ENCODE measurements around the gene SERF2. TPM values are rescaled to one million over a fixed set of nuclear protein-coding genes. Genes with fewer than 3 reads are reported as not detected.
"Not testable (repeated sequence)": the region's sequence is repeated elsewhere in the genome, so short reads cannot be mapped to it uniquely, and the experiment has no call there.

The SERF2 gene
- total and polyA plus RNA-seq, 4 donors, result 195 to 1,329 (median 838) TPM

DNA sequence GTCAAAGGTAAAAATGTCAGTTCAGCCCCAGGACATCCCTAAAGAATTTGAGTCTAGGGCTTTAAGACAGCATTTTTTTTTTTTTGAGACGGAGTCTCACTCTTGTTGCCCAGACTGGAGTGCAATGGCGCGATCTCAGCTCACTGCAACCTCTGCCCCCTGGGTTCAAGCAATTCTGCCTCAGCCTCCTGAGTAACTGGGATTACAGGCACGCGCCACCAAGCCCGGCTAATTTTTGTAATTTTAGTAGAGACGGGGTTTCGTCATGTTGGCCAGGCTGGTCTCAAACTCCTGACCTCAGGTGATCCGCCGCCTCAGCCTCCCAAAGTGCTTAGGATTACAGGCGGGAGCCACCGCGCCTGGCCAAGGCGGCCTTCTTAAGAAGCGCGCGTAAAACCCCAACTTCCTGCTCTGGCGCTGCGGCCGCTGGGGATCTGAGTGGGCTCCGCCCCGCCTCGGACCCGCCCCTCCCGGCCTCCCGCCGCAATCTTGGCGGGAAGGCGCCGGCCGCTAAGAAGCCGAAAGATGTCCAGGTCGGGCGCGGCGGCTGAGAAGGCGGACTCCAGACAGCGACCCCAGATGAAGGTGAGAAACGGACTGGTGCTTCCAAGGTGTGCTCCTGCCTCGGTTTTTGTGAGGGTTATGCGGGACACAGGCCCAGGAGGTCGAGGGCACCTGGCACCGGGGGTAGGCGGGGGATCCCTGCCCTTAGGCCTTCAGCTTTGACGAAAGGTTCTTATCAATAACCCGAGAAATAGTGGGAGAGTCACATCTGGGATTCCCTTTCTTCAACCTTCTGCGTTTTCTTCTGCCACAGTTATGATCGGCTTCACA, 34.6 kb downstream of the SERF2 start, which contains the start of gene WDR76:
Gene WDR76 (plus strand): TSS at position 495 of the 834 bp plus-strand sequence. CDS start 31 bp downstream, at position 526.
- no peaks in the 10 kb centered on the region for H3K36me3 ChIP-seq (ENCODE audit: control insufficient read depth in 4 of 4, insufficient read depth in 3 of 4, low read depth in 1 of 4, low read length in 3 of 4)
- H3K27me3 ChIP-seq (ENCODE audit: control insufficient read depth in 4 of 4, insufficient read depth in 4 of 4, low read length in 3 of 4), result no peaks in the 10 kb centered on the region
- H3K4me3 ChIP-seq (ENCODE audit: low read depth in 1 of 3, low read length in 3 of 3), result peak within 1 kb of the TSS; percentile 8 to 57 (median 38)
- peak within 1 kb of the TSS in 1 of 2 donors; percentile 25 for H3K27ac ChIP-seq (ENCODE audit: low read depth in 1 of 2, low read length in 2 of 2)
- H3K9ac ChIP-seq (ENCODE audit: low read depth in 1 of 2, low read length in 2 of 2), result peak within 1 kb of the TSS in 1 of 2 donors; percentile 16
- peaks cover 8 to 18% (median 12%) of the 10 kb centered on the region in 4 donors for H3K4me1 ChIP-seq (ENCODE audit: control insufficient read depth in 4 of 4, insufficient read depth in 4 of 4, low read length in 3 of 4)
- TF ChIP-seq EGR1 (IDR thresholded peaks at IDR 0.05; ENCODE audit: low read depth in 2 of 2) (no peak), GABPA (IDR thresholded peaks at IDR 0.05 in 1 of 2, conservative IDR thresholded peaks at IDR 0.05 in 1 of 2) (peak in 1 of 2 donors; percentile 65)
- DNase-seq (ENCODE audit: low spot score), result peak; percentile 82
- WGBS, result 6% methylated on average over 48 of the region's 48 CpGs
- no peaks in the 10 kb centered on the region for H3K9me3 ChIP-seq (ENCODE audit: control insufficient read depth in 4 of 4, low read length in 3 of 4)

DNA sequence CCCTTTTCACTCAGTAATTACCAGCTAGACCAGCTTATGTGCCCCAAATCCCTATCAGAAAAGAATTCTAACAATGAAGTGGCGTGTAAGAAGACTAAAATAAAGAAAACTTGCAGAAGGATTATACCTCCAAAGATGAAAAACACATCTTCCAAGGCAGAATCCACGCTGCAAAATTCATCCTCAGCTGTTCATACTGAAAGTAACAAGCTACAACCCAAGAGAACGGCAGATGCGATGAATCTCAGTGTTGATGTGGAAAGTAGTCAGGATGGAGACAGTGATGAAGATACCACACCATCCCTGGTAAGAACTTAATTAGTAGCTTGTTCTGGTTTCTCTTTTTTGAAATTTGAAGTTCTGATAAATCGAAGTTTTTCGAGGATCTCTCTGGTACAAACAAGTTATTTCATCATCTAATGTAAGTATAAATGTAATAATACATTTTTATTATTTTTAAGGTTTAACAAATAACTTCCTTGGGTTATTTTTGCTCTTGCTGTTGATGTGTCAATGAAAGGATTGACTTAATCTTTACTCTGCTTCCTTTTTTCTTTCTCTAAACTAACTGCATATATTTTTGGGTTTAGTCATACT, 36.0 kb downstream of the SERF2 start:
- H3K9me3 ChIP-seq (ENCODE audit: control insufficient read depth in 4 of 4, low read length in 3 of 4), result no peaks in the 10 kb centered on the region
- H3K9ac ChIP-seq (ENCODE audit: low read depth in 1 of 2, low read length in 2 of 2), result no peak overlapping the region
- no peak overlapping the region for H3K4me3 ChIP-seq (ENCODE audit: low read depth in 1 of 3, low read length in 3 of 3)
- peaks cover 7 to 17% (median 9%) of the 10 kb centered on the region in 4 donors for H3K4me1 ChIP-seq (ENCODE audit: control insufficient read depth in 4 of 4, insufficient read depth in 4 of 4, low read length in 3 of 4)
- WGBS, result 83% methylated on average over 6 of the region's 6 CpGs
- H3K36me3 ChIP-seq (ENCODE audit: control insufficient read depth in 4 of 4, insufficient read depth in 3 of 4, low read depth in 1 of 4, low read length in 3 of 4), result no peaks in the 10 kb centered on the region
- no peak for DNase-seq (ENCODE audit: low spot score)
- H3K27me3 ChIP-seq (ENCODE audit: control insufficient read depth in 4 of 4, insufficient read depth in 4 of 4, low read length in 3 of 4), result no peaks in the 10 kb centered on the region
- TF ChIP-seq YY1 (IDR thresholded peaks at IDR 0.05) (no peak), GABPA (IDR thresholded peaks at IDR 0.05 in 1 of 2, conservative IDR thresholded peaks at IDR 0.05 in 1 of 2) (no peak), HNF4A (conservative IDR thresholded peaks at IDR 0.05) (no peak), EGR1 (IDR thresholded peaks at IDR 0.05; ENCODE audit: low read depth in 2 of 2) (no peak), JUND (IDR thresholded peaks at IDR 0.05) (no peak), FOXA2 (IDR thresholded peaks at IDR 0.05) (no peak), FOXA1 (IDR thresholded peaks at IDR 0.05) (no peak), HNF4G (IDR thresholded peaks at IDR 0.05) (no peak), RXRA (IDR thresholded peaks at IDR 0.05) (no peak), TAF1 (conservative IDR thresholded peaks at IDR 0.05) (no peak), SP1 (IDR thresholded peaks at IDR 0.05) (no peak), RAD21 (IDR thresholded peaks at IDR 0.05) (no peak)
- TF ChIP-seq, protein P1, sequence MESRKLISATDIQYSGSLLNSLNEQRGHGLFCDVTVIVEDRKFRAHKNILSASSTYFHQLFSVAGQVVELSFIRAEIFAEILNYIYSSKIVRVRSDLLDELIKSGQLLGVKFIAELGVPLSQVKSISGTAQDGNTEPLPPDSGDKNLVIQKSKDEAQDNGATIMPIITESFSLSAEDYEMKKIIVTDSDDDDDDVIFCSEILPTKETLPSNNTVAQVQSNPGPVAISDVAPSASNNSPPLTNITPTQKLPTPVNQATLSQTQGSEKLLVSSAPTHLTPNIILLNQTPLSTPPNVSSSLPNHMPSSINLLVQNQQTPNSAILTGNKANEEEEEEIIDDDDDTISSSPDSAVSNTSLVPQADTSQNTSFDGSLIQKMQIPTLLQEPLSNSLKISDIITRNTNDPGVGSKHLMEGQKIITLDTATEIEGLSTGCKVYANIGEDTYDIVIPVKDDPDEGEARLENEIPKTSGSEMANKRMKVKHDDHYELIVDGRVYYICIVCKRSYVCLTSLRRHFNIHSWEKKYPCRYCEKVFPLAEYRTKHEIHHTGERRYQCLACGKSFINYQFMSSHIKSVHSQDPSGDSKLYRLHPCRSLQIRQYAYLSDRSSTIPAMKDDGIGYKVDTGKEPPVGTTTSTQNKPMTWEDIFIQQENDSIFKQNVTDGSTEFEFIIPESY (IDR thresholded peaks at IDR 0.05), result no peak
- TF ChIP-seq, protein P2, sequence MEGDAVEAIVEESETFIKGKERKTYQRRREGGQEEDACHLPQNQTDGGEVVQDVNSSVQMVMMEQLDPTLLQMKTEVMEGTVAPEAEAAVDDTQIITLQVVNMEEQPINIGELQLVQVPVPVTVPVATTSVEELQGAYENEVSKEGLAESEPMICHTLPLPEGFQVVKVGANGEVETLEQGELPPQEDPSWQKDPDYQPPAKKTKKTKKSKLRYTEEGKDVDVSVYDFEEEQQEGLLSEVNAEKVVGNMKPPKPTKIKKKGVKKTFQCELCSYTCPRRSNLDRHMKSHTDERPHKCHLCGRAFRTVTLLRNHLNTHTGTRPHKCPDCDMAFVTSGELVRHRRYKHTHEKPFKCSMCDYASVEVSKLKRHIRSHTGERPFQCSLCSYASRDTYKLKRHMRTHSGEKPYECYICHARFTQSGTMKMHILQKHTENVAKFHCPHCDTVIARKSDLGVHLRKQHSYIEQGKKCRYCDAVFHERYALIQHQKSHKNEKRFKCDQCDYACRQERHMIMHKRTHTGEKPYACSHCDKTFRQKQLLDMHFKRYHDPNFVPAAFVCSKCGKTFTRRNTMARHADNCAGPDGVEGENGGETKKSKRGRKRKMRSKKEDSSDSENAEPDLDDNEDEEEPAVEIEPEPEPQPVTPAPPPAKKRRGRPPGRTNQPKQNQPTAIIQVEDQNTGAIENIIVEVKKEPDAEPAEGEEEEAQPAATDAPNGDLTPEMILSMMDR (IDR thresholded peaks at IDR 0.05; ENCODE audit: low read depth, low read length, missing input control), result no peak
- TF ChIP-seq, protein P3, sequence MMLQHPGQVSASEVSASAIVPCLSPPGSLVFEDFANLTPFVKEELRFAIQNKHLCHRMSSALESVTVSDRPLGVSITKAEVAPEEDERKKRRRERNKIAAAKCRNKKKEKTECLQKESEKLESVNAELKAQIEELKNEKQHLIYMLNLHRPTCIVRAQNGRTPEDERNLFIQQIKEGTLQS (IDR thresholded peaks at IDR 0.05), result no peak
- TF ChIP-seq, protein P4, sequence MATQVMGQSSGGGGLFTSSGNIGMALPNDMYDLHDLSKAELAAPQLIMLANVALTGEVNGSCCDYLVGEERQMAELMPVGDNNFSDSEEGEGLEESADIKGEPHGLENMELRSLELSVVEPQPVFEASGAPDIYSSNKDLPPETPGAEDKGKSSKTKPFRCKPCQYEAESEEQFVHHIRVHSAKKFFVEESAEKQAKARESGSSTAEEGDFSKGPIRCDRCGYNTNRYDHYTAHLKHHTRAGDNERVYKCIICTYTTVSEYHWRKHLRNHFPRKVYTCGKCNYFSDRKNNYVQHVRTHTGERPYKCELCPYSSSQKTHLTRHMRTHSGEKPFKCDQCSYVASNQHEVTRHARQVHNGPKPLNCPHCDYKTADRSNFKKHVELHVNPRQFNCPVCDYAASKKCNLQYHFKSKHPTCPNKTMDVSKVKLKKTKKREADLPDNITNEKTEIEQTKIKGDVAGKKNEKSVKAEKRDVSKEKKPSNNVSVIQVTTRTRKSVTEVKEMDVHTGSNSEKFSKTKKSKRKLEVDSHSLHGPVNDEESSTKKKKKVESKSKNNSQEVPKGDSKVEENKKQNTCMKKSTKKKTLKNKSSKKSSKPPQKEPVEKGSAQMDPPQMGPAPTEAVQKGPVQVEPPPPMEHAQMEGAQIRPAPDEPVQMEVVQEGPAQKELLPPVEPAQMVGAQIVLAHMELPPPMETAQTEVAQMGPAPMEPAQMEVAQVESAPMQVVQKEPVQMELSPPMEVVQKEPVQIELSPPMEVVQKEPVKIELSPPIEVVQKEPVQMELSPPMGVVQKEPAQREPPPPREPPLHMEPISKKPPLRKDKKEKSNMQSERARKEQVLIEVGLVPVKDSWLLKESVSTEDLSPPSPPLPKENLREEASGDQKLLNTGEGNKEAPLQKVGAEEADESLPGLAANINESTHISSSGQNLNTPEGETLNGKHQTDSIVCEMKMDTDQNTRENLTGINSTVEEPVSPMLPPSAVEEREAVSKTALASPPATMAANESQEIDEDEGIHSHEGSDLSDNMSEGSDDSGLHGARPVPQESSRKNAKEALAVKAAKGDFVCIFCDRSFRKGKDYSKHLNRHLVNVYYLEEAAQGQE (IDR thresholded peaks at IDR 0.05), result no peak
- H3K27ac ChIP-seq (ENCODE audit: low read depth in 1 of 2, low read length in 2 of 2), result no peak overlapping the region

DNA sequence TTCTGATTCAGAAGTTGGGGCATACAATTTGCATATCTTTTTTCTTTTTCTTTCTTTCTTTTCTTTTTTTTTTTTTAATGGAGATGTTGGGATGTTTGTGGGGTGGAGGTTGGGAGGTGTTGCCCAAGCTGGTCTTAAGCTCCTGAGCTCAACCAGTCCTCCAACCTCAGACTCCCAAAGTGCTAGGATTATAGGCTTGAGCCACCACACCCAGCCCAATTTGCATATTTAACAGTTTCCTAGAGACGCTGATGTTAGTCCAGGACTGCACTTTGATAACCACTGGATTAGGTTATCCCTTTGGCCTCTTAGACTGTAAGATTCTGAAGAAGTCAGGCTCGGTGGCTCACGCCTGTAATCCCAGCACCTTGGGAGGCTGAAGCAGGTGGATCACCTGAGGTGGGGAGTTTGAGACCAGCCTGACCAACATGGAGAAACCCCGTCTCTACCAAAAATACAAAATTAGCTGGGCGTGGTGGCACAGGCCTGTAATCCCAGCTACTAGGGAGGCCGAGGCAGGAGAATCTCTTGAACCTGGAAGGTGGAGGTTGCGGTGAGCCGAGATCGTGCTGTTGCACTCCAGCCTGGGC, 37.9 kb downstream of the SERF2 start:
- 95% methylated on average over 9 of the region's 9 CpGs for WGBS
- not testable (repeated sequence) for DNase-seq (ENCODE audit: low spot score)

More for the DNA sequence above, 37.9 kb downstream of the SERF2 start:
- not testable (repeated sequence) for H3K9me3 ChIP-seq (ENCODE audit: control insufficient read depth in 4 of 4, low read length in 3 of 4); H3K4me3 ChIP-seq (ENCODE audit: low read depth in 1 of 3, low read length in 3 of 3); H3K36me3 ChIP-seq (ENCODE audit: control insufficient read depth in 4 of 4, insufficient read depth in 3 of 4, low read depth in 1 of 4, low read length in 3 of 4); H3K27ac ChIP-seq (ENCODE audit: low read depth in 1 of 2, low read length in 2 of 2); H3K27me3 ChIP-seq (ENCODE audit: control insufficient read depth in 4 of 4, insufficient read depth in 4 of 4, low read length in 3 of 4); H3K4me1 ChIP-seq (ENCODE audit: control insufficient read depth in 4 of 4, insufficient read depth in 4 of 4, low read length in 3 of 4); H3K9ac ChIP-seq (ENCODE audit: low read depth in 1 of 2, low read length in 2 of 2)
